ENCODE data around the gene VAC14.
"Not testable (repeated sequence)": the region's sequence is repeated elsewhere in the genome, so short reads cannot be mapped to it uniquely, and the experiment has no call there.

The VAC14 gene

DNA sequence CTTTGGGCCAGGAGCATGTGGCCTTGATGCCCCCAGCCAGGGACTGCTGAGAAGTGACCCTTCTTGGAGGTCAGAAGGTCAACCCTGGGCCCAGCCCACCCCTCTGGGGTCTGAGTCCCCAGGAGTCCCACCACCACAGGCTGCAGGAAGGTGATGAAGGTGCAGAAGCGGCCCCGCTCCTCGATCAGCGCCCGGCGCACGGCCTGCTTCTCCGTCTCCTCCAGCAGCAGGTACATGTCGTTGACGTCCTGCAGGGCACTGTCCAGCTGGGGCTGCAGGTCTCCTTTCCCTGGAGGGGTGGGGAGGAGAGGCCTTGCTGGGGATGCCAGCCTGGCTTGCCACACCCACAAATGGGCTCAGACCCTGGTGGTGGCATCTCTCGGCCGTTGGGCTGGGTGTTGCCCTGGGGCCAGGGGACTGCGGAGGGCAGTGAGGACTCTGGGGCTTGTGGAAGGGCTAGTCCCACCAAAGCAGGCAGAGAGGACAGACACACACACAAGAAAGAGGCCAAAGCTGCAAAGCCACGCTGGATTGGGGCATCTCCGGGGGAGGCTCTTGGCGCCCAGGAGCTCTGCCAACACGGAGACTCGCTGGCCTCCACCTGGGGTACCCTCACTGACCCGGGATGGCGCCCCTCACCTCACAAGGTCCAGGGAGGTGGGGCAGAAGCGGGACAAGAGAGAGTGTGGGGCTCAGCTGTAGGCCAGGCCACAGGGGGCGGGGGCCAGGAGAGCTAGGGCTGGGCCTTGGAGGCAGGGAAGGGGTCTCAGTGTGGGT, 122.6 kb downstream of the VAC14 start:
- DNase-seq, result no peak

DNA sequence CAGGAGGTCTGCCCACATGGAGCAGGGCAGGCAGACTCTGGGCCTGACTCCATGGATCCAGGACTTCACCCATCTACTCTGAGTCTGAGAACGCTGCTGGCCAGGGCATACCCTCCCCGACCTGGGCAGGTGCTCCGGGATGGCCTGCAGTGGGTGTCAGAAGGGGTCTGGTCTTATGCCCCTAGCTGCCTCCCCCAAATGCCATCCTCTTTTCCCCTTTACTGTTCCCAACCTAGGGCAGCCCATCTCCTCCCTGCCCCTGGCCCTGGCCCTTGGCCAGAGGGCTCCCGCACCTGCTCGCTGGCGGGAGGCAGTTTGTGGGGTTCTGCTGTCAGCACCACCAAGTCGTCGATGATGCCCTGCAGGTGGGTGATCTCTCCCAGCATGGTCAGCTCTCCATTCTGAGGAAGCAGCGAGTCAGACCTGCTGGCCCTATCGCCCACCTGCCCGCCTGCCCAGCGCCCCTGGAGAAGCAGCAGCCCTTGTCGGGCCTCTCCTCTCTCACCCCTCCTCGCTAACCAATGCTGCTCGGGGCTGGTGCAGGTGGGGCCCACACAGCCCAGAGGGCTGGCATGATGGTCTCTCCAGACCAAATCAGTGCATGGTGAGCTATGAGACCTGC, 123.3 kb downstream of the VAC14 start:
- DNase-seq, result no peak

DNA sequence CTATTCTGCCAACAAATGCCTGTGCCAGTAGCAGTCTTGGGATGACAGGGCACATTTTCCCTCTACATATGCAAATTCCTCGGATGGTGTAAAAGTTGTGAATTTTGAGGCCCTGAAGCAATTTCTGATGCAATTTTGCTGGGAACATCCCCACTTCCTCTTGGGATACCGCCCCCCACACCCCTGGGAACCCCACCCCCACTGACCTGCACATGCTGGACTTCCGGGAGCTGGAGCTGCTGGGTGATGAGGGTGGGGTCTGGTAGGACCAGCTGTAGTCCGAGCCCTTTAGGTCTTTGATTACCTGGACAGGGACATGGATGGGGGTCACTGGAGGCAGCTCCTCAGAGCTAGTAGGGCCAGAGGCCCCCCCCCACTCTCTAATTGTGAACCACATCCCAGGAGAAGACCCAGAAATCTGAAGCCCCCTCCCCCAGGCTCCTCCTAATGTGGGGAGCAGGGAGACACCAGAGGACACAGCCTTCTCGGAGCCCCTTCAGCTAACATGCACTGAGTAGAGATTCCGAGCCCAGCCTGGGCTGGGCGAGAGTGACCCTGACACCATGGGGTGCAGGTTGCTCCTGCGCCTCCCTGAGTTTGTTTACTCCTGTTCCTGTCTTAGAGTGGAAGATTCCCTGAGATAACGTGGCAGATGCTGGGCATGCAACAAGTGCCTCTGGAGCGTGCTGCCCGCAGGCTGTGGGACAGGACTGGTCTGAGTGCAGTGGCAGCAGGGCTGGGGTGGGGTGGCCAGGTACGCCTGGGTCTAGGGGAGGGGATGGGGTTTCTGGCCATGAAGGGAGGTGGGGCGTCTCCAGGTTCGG, 124.1 kb downstream of the VAC14 start:
- DNase-seq, result no peak

DNA sequence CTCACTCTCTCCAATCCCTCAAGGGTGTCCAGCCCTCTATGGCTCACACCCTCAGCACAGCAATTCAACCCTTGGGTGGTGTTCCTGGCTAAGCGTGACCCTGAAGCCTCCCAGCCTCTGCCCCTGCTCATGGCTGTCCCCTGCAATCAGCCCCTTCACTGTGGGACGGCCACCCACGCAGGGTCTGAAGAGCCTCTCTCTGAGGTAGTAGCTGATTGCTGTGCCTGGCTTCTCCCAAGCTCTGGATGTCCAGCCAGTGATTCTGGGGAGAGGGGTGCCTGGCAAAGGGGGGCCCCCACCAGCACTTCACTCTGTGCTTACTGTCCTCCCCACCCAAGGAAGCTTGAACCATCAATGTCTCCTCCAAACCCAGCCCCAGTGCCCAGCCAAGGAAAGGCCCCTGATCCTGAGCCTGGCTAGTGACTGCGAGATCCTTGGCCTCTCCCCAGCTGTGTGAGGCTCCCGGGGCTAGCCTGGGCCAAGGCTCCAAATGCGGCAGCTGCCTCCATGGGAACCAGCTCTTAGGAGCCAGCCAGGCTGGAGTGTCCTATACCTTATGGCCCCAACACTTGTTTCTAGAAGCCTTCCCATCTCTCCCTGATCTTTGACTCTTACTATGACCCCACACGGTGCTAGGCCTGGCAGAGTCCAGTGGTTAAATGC, 125.0 kb downstream of the VAC14 start:
- DNase-seq, result no peak

DNA sequence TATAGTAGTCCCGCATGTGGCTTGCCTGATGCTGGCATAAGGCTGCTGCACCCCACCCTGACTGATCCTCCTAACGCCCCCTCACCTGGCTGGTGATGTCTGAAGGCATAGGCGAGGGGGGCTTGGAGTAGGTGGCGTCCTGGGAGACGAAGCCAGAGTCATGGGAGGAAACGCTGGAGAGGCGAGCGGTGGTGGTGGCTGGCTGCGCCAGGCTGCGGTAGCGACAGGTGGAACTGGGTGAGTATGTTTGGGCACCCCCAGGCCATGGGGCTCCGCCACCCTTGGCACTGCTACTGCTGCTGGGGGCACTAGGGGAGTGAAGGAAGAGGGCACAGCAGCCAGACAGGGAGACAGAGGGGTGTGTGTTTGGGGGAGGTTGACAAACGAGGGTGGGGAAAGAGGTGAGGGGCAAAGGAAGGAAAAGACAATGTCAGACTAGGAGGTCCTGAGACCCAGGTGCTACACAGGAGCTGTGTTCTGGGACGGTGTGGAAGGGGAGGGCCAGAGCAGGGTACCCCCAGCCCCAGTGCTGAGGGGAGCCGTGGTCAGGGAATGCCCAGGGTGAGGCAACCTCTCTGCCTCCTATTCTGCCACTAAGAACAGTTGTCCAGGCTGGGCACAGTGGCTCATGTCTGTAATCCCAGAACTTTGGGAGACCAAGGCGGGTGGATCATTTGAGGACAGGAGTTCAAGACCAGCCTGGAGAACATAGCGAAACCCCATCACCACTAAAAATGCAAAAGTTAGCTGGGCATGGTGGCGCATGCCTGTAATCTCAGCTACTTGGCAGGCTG, 126.5 kb downstream of the VAC14 start:
- DNase-seq, result no peak

DNA sequence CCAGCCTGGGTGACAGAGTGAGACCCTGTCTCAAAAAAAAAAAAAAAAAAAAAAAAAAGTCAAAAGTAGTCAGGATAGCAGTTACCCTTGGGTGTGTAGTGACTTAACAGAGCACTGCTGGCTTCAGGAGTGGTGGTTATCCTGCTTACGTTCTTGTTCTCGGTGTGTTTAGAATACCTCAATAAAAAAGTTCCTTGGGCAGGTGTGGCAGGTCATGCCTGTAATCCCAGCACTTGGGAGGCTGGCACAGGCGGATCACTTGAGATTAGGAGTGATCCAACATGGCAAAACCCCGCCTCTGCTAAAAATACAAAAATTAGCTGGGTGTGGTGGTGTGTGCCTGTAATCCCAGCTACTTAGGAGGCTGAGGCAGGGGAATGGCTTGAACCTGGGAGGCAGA, 130.0 kb downstream of the VAC14 start:
- not testable (repeated sequence) for DNase-seq

DNA sequence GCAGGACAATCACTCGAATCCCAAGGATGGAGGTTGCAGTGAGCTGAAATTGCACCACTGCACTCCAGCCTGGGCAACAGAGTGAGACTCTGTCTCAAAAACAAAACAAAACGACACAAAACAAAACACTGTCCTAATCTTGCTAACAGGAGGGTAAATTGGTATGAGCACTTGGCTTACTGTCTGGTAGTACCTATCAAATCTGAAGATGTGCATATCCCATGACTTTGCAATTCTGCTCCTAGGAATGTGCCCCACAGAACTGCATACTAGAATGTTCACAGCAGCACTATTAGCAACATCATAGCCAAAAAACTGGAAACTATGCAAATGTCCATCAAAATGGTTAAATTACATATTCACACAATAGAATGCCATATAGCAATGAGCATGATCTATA, 130.8 kb downstream of the VAC14 start:
- DNase-seq, result no peak

DNA sequence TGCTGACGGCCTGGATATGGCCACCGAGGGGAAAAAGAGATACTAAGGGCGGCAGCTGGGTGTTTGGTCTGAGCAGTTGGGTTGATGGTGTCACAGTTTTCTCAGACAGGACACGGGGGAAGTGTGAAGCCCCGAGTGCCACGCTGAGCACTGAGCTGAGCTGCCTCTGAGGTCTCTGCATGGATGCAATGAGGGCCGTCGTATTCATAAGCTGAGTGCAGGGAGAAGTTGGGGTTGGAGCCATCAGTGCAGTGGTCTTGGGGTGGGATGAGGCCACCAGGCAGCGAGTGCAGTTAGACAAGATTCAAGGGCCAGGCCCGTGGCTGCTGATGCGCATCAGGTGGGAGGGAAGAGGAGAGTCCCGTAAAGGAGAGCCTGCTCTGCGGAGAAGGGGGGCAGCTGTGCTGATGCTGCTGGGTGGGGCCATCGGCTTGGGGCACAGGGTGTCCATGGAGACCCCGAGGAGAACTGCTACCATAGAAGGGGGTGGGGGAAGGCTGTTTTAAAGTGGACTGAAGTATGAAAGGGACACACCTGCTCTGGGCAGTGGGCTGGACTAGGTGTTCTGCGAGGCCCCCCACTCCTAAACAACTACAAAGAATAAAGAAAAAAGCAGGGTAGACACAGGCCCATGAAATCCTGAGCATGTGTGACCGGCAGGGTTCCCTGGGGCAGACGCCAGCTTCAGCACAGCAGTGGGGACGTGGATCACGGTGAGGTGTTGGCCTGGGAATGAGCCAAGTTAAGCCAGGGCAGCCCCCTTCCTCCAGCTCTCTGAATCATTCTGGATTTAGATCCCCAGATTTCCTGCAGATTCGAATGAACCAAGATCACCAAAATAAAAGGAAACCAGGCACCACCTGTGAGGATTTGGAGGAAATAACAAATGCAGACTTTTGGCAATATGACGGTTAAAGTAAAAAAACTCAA, 134.9 kb downstream of the VAC14 start:
- DNase-seq, result no peak

DNA sequence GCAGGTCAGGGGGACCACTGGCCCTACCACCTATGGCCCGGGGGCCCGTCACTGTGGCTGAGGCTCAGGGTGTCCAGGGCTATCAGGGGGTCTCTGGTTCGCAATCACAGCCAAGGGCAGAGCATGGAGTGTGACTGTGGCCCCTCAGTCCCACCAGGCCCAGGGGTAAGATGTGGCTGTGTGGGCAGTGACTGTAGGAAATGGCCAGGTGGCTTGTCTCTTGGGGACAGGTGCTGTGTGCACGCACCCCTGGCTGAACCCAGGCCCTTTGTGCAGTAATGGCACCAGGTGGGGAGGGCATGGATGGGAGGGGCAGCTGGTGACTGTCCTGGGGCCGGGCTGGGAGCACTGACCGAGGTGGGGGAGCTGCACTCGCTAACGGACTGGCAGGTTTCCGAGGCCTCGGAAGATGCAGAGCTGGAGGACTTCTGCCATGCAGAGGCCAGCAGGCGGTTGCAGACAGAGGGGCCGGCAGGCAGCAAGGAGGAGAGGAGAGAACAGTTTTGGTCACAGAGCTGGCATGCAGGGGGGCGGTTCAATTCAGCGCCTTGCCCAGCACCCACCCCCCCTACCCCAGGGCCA, 135.8 kb downstream of the VAC14 start:
- no peak for DNase-seq

DNA sequence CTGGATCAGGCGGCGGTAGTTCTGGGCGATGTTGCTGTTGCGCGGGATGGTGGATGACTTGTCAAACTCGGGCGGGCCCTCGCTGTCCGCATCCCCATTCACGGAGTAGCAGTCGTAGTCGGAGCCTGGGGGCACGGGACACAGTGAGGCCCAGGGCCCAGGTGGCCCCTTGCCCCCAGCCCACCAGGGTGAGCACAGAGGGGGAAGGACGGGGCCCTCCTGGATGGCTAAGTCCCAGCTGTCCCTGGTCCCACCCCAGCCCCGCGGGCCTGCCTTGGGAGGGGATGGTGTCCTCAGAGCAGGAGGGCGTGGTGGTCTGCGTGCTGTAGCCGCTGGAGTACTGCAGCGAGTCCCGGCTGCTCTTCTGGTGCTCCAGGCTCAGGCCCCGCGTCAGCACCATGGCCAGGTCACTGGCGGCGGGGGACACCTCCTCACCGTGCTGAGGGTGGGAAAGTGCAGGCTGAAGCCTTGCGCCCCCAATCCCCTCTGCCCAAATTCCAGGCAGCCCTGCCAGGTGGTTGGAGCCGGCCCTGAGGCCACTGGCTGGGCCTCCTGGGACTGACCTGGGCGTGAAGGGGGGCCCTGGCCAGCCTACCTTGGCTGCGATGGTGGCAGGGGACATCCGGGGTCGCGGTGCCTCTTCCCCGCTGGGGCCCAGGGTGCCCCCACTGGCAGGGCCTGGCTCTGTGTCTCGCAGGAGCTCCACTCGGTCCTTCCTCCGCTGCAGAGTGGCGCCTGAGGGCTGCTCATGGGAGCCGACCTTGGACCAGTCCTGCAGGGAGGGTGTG, 136.4 kb downstream of the VAC14 start:
- no peak for DNase-seq

DNA sequence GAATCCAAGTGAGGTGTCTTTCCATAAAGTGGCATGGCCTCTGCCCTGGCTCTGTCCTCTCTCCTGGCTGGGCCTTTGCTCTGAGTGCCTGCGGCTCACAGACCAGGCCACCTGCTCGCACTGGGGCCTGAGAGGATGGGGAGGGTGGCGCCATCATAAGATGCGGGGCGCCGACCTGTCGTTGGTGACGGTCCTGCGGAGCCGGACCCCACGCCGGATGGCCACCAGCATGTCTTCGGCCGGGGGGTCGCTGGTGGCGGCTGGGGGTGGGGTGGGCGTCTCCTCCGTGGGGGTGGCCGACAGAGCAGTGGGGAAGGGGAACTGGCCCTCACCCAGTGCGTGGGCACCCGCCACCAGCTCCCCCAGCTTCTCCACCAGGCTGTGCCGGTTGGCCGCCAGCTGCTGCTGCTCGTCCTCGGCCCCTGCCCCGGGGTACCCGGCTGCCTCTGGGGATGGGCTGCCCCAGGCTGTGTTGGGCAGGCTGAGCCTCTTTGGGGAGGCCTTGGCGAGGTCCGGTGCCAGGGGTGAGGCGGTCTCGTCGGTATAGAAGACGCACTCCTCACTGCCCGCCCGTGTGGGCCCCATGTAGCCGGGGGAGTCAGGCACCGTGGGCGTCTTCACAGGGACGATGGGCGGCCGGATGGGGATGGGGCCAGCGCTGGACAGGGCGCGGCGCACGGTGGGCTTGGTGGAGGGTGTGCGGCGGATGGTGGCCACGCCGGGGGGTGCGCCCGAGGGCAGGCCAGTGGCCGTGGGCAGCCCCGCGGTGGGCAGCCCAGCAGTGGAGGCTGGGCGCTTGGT, 137.2 kb downstream of the VAC14 start:
- no peak for DNase-seq

DNA sequence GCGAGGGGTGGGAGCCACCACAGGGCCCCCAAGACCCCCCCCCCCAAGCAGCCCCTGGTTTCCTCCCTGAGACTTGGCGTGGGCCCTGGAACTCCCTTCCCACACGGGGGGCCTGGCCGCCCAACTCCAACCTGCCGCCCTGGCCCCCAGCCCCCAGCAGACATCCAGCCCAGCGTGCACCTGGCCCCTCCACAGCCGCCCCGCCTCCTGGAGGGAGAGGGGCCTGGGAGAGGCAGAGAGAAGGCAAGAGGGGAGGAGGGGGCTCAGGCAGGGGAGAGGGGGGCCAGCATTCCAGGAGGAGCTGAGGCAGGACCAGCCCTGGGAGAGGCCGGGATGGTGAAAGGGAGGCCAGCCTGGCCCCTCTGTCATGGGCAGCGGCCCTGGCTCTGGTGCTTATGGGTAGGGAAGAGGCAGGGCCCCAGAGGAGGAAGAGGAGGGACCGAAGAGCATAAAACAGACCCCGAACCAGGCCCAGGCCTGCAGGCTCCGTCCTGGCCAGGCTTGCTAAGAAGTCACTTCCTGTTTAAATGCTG, 137.9 kb downstream of the VAC14 start:
- no peak for DNase-seq

DNA sequence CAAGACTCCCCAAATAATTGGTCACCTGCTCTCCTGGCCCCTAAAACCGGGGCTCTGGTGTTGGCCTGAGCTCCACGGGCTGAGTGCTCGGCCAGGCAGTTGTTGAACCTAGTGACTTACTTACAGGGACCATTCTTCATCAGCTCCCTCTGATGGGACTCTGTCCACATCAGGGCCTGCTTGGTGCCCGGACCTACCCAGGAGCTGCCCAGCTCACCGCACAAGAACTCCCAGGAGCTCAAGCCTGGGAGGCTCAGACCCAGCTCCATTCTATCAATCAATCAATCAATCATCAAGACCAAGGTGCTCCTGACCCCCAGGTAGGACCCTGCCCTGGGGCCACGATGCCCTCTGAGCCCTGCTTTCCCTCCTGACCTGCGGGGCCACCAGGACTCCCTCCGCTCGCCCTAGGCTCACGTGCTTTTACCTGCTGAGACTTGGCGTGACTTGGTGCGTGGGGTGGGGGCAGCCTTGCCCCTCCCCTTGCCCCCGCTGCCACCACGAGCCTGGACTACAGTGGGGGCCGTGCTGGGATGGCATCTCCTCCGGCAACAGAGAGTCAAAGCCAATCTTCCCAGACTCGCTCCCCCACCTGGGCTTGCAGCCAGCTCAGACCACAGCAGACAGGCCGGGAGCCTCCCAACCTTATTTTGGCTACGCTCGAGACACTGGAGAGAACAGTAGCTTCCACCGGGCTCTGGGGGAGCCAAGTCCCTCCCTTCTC, 138.9 kb downstream of the VAC14 start:
- peak; percentile 41 for DNase-seq

DNA sequence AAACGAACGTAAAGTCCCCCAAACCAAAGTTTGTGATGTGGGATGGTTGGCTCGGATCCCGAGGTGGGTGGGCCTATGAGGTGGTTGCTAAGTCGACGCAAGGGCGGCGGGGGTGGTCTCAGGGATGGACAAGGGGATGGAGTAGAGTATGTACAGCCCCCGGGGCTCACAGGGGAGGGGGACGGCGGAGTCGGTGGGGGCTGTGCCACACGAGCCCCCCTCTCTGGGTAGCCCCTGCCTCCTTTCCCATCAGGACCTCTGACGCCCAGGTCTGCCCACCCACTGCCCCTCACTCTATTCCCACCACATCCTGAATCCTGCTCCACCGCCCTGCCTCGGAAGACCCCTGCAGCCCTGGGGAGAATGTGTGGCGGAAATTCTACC, 139.4 kb downstream of the VAC14 start:
- no peak for DNase-seq

DNA sequence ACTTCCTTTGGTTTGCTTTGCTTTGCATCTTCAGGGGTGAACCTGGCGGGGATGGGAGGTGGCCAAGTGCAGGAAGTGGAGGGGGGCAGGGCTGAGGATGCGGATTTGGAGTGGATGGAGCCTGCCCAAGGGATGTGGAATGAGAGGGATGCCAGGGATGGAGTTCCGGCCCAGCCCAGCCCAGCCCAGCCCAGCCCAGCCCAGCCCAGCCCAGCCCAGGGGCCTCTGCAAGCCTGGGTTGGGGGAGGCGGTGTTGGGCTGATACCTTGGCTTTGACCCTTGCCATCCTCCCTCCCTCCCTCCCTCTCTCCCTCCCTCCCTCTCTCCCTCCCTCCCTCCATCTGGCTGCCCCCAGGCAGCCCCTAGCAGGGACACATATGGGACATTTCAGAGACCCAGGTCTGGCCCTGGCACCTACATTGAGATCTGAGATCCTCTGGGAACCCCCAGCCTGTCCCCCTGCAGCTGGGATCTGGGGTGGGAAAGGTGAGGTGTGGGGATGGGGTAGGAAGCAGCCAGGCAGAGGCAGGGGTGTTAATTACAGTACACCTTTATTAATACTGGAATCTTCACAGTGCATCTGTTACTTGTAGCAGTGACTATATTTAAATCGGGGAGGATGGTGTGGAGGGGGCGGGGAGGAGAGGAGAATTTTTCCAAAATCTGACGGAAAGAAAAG, 140.1 kb downstream of the VAC14 start:
- peak; percentile 59 for DNase-seq

DNA sequence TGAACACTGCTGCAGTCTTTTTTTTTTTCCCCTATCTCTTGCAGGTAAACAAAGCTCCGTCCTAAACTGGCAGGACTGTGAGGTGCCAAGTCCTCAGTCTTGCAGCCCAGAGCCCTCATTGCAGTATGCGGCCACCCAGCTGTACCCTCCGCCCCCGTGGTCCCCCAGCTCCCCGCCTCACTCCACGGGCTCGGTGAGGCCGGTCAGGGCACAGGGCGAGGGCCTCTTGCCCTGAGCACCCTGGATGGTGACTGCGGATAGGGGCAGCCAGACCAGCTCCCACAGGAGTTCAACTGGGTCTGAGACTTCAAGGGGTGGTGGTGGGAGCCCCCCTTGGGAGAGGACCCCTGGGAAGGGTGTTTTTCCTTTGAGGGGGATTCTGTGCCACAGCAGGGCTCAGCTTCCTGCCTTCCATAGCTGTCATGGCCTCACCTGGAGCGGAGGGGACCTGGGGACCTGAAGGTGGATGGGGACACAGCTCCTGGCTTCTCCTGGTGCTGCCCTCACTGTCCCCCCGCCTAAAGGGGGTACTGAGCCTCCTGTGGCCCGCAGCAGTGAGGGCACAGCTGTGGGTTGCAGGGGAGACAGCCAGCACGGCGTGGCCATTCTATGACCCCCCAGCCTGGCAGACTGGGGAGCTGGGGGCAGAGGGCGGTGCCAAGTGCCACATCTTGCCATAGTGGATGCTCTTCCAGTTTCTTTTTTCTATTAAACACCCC, 140.8 kb downstream of the VAC14 start:
- DNase-seq, result no peak

DNA sequence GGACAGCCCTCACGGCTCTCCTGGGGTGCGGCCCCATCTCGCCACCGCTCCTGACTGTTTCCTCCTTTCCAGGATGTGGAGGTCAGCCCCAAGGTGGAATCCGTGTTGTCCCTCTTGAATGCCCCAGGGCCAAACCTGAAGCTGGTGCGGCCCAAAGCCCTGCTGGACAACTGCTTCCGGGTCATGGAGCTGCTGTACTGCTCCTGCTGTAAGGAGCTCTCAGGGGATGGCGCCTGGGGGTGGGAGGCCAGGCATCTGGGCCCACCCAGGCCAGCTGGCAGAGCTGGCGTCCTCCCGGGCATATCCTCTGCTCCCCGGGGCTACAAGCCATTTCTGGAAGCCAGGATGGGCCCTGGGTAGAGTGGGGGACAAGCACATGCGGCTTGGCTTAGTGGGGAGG, 141.4 kb downstream of the VAC14 start:
- DNase-seq, result no peak
